NCI-H345 (cell line): ENCODE measurements around the gene ZNF273.
A peak's percentile ranks its signal among the peaks of the same experiment; 100 is the strongest.
"Not testable (repeated sequence)": the region's sequence is repeated elsewhere in the genome, so short reads cannot be mapped to it uniquely, and the experiment has no call there.

Experiments used
- DNase-seq: peaks from one replicate; lab custom pipeline; 2025; lab: John Stamatoyannopoulos, UW

The ZNF273 gene

DNA sequence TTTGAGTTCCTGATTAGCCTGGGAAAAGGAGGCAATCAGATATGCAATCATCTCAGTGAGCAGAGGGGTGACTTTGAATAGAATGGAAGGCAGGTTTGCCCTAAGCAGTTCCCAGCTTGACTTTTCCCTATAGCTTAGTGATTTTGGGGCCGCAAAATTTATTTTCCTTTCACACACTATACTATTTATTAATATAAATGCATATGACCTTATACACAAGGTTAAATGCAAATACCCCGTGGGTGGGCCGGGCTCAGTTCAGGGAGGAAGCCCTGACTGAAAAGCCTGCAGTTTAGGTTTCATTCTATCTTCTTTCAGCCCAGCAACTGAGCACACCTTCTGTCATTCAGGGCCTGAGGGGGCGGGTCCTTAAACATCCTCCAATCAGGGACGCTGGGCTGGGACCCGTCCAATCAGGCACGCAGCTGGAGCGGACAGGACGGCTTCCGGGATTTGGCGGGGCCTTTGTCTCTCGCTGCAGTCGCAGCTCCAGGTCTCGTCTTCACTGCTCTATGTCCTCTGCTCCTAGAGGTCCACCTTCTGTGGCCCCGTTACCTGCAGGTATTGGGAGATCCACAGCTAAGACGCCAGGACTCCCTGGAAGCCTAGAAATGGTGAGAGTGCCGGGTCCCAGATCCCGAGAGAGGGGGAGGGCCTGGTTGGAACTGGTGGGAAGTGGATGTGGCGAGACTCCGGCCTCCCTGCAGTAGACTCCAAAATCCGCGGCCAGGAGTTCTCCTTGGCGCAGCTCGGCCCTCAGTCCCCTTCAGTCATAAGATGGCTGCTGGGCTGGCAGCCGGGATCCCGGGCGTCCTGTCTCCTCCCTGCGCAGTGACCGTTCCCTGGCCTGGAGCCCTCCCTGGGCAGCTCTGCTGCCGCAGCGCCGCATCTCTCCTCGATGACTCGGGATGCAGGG, at the start of gene ZNF273:
Gene ZNF273 (plus strand): TSS at position 468 of the 916 bp plus-strand sequence. CDS start 45 bp downstream, at position 513.
- DNase-seq, result peak; percentile 95

- DNase-seq, result no peak
Observed at GRCh38 chr7:64853679-64854078, 49.4 kb upstream of the ZNF273 start.

- no peak for DNase-seq
Observed at GRCh38 chr7:64854969-64855368, 48.1 kb upstream of the ZNF273 start.

DNA sequence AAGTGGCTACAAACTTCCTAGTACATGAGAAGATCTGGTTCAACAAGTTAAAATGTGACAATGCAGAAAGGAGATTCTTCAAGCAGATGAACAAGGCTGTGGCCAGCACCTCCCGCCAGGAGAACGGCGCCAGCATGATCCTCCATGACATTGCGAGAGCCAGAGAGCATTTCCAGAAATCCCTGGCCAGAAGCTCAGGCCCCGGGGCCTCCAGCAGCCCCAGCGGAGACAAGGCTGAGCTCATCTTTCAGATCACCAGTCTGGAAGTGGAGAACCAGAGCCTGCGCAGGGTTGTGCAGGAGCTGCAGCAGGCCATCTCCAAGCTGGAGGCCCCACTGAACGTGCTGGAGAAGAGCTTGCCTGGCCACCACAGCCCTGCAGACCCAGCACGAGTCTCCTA, 40.1 kb upstream of the ZNF273 start:
- DNase-seq, result no peak

GRCh38 chr7:64863530-64863929, 39.5 kb upstream of the ZNF273 start:
- DNase-seq, result not testable (repeated sequence)

DNA sequence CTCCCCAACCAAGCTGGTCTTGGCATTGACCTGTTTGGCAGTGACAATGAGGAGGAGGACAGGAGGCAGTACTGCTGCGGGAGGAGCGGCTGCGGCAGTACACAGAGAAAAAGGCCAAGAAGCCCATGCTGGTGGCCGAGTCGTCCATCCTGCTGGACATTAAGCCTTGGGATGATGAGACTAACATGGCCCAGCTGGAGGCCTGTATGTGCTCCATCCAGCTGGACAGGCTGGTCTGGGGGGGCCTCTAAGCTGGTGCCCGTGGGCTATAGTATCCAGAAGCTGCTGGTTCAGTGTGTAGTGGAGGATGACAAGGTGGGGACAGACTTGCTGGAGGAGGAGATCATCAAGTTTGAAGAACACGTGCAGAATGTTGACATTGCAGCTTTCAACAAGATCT, 39.1 kb upstream of the ZNF273 start:
- DNase-seq, result no peak

DNA sequence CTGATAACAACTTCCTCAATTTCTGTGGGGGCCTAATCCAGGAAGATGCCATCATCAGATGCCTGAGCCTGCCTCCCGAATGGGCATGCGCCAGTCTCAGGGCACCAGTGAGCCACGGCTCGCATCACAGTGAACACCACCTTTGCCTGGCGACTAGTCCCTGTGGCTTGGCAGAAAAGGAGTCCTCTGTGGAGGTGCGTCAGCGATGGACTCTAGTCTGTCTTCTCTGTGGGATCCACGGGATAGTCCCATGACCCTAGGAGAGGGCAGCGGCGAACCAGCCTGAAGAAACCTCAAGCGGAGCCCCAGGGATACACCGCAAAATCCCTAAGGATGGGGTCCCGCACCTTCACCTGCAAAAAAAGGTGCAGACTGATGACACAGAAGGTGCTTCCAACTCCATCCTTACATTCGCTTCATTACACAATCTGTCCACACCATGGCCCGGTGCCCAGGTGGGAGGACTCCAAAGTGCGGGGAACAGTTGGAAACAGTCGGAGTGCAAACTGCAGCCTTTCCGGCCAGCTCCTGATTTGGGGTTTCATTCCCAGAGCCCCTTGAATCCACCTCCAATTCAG, 35.1 kb upstream of the ZNF273 start:
- no peak for DNase-seq

DNA sequence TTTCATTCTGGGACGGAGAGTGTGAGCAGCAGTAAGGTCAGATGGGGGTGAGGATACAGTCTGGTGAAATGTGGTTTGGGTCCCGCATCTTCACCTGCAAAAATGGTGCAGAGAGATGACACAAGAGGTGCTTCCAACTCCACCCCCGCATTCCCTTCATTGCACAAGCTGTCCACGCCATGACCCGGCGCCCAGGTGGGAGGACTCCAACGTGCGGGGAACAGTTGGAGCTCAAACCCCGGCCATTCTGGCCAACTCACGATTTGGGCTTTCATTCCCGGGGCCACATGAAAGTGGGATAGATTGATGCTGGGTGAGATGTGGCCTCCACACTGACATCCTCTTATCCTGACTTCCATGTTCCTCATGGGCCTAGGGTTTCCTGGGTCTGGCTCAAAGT, 34.6 kb upstream of the ZNF273 start:
- DNase-seq, result no peak

GRCh38 chr7:64869121-64869725, 33.9 kb upstream of the ZNF273 start:
- DNase-seq, result no peak

- DNase-seq, result no peak
Observed at GRCh38 chr7:64869912-64870562, 33.0 kb upstream of the ZNF273 start.

GRCh38 chr7:64870656-64871055, 32.4 kb upstream of the ZNF273 start:
- no peak for DNase-seq

DNA sequence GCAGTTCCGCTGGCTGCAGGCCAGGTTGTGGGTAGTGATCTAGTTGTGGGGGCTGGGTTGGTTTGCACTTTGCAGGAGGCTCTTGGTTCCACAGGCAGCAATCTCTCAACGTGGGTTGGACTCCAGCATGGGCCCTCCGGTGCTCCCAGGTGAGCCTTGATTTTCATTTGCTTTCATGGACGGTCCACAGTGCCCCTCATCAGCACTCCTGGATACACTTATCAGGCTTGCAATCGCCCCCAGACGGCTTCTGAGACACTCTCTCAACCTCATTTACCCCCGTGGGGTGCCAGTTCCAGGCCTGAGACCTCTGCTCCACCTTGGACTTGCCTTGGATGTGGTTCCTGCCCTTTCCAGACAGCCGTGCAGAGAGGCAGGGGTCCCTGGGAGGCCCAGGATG, 31.3 kb upstream of the ZNF273 start:
- no peak for DNase-seq

DNA sequence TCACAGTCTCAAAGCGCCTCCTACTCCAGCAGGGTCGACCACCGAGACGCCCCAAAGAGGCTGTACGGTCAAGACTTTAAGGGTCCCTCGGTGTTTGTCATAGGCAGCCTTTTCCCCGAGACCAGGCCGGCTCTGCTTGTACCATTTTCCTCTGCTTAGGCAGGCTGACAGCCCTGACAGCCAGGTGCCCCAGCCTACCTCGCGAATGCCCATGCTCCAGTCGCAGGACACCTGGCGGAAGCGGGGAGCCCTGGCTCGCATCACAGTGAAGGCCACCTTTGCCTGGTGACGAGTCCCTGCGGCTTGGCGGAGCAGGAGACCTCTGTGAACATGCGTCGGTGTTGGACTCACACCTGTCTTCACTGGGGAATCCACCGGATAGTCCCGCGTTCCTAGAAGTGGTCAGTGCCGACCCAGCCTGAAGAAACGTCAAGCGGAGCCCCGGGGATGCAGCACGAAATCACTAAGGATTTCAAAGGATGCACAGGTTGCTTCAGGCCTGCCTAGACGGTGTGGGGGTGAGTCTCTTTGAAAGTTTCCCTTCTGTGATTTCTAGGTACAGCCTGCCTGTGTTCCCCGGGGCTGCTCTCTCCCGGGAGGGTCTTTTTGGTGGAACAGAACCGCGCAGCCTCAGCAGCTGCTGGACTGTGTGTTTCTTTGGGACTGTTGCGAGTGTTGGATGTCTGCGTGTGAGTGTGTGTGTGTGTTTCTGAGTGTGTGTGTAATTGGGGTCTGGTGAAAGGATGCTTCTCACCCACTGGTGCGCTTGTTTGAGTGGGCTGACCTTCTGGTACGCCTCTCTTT, 30.5 kb upstream of the ZNF273 start:
- DNase-seq, result no peak

DNA sequence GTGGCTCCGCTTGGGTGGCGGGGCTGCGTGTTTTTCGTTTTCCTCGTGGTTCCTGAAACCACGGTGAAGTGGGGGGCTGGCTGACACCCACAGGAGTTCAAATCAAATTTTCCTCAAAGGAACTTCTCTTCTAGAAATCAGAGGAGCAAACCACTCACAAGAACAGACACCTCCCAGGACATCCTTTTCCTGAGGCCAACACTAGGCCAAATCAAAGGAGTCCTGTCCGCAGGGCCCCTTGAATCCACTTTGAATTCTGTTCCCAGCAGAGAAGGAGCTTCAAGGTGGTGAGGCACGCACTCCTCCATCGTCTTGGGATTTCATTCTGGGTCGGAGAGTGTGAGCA, 29.9 kb upstream of the ZNF273 start:
- DNase-seq, result no peak

DNA sequence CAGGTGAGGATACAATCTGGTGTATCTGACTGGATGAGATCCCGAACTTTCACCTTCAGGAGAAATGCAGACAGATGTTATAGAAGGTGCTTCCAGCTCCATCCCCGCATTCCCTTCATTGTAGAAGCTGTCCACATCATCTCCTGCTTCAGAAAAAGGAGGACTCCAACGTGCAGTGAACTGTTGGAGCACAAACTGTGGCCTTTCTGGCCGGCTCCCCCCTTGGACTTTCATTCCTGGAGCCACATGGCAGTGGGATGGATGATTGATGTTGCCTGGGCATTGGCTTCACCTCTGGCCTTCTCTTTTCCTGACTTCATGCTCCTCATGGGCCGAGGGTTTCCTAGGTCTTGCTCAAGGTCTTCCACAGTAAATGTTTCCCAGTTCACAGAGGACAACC, 29.6 kb upstream of the ZNF273 start:
- no peak for DNase-seq

- no peak for DNase-seq
Observed at GRCh38 chr7:64874114-64874513, 29.0 kb upstream of the ZNF273 start.

DNA sequence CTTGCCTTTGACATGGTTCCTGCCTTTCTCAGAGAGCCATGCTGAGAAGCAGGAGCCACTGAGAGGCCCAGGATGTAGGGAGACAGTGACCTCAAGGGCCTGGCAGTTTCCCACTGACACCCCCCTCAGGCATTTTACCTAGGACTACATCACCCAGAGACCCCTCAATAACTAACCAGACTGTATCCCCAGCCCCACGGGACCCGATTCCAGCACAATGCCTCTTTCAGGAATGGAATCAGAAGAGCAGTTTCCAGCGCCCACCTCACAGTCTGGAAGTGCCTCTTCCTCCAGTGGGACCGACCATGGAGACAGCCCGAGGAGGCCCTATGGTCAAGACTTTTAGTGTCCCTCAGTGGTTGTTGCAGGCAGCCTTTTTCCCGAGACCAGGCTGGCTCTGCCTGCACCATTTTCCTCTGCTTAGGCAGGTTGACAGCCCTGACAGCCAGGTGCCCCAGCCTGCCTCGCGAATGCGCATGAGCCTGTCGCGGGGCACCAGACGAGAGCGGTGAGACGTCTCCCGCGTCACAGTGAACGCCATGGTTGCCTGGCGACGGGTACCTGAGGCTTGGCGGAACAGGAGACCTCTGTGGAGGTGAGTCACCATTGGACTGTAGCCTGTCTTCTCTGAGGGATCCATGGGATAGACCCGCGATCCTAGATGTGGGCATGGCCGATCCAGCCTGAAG, 28.4 kb upstream of the ZNF273 start:
- DNase-seq, result no peak

GRCh38 chr7:64875258-64875657, 27.8 kb upstream of the ZNF273 start:
- no peak for DNase-seq

DNA sequence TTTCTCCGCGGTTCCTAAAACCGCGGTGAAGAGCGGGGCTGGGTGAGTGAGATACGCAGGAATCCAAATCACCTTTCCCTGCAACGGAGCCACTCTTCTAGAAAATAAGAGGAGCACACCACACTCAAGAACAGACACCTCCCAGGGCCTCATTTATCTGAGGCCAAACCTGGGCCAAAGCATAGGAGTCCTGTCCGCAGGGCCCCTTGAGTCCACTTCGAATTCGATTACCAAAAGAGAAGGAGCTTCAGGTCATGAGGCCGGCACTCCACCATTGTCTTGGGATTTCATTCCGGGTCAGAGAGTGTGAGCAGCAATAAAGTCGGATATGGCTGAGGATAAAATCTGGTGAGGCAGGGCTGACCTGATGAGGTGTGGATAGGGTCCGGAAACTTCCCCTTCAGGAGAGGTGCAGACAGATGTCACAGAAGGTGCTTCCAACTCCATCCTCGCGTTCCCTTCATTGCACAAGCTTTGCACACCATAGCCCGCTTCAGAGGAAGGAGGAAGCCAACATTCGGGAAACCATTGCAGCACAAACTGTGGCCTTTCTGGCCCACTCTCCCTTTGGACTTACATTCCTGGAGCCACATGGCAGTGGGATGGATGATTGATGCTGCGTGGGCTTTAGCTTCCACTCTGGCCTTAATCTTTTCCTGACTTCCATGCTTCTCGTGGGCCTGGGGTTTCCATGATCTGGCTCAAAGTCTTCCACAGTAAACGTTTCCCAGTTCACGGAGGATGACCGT, 27.2 kb upstream of the ZNF273 start:
- DNase-seq, result no peak
